ENCODE measurements around the gene ASAP3. TPM values are rescaled to one million over a fixed set of nuclear protein-coding genes. Genes with fewer than 3 reads are reported as not detected.
A peak's percentile ranks its signal among the peaks of the same experiment; 100 is the strongest.

Gene ASAP3
- total and polyA plus RNA-seq, 9 of the 15 experiments (the other 6 are each of a cell fraction or from before 2014, with no cell fraction given) = 1.7 to 31.2 (median 17.4) TPM

DNA sequence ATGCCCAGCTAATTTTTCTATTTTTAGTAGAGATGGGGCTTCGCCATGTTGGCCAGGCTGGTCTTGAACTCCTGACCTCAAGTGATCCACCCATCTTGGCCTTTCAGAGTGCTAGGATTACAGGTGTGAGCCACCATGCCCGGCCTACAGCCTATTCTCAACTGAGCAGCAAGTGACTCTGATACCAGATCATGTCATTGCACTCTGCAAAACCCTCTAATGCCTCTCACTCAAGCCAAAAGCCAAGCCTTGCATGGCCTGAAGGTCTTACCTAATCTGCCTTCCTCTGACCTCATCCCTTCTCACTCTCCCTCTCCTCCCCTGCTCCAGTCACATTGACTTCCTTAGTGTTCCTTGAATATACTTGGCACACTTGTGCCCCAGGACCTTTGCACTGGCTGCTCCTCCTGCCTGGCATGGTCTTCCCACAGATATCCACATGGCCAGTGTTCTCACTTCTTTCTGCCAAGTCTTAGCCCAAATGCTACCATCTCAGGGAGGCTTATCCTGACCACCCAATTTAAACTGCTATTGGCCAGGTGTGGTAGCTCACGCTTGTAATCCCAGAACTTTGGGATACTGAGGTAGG is 8.2 kb upstream of the ASAP3 start:
- Histone ChIP-seq H3K9ac (ENCODE audit: insufficient read depth in 1 of 2, low read depth in 2 of 2, low read length in 2 of 2) (no peak overlapping the region), H4K20me1 (replicated peaks; ENCODE audit: control insufficient read depth, insufficient read depth, low read length) (no peaks in the 10 kb centered on the region), H3K4me2 (ENCODE audit: insufficient read depth, low read length) (no peak overlapping the region), H3K27ac (ENCODE audit: extremely low read depth, low read depth, low read length) (no peak overlapping the region), H3K9me1 (ENCODE audit: control insufficient read depth, insufficient read depth, low read length) (no peaks in the 10 kb centered on the region), H3K27me3 (ENCODE audit: control insufficient read depth in 2 of 2, insufficient read depth in 2 of 2, low read length in 2 of 2) (no peaks in the 10 kb centered on the region; a peak in 1 of 5 replicates), H2AFZ (ENCODE audit: low read depth, low read length) (no peak overlapping the region), H3K4me3 (no peak overlapping the region), H3K4me1 (replicated peaks in 1 of 2; ENCODE audit: control insufficient read depth in 2 of 2, insufficient read depth in 2 of 2, low read length in 2 of 2) (peaks cover 0 to 2% of the 10 kb centered on the region in 2 experiments; a peak in 1 of 5 replicates), H3K79me2 (ENCODE audit: control insufficient read depth, insufficient read depth, low read length) (no peaks in the 10 kb centered on the region), H3K9me3 (replicated peaks; ENCODE audit: control insufficient read depth, insufficient read depth, low read depth, low read length) (no peaks in the 10 kb centered on the region), H3K36me3 (ENCODE audit: control insufficient read depth, insufficient read depth, low read length) (no peaks in the 10 kb centered on the region)
- BruUV-seq (replicated peaks) = no TSS peak
- ATAC-seq = no peak
- ChIA-PET CTCF (ENCODE audit: low intra/inter-chr PET ratio) (no interaction called here), POLR2A (no interaction called here)
- no peak for FAIRE-seq
- 58% methylated on average over 3 of the region's 3 CpGs for WGBS (ENCODE audit: insufficient coverage, low coverage, missing lambda C conversion rate)
- in situ Hi-C loops (cut with MboI) (no loop called here), intact Hi-C loops (cut with micrococcal nuclease) (no loop called here)
- TF ChIP-seq HDAC2 (IDR thresholded peaks at IDR 0.05) (0 out of 2 replicates have a peak, but pooled peaks have one; percentile 24), BCOR (IDR thresholded peaks at IDR 0.05) (peak; percentile 74; the same call in 1 of the 2 replicates), RBM25 (IDR thresholded peaks at IDR 0.05; ENCODE audit: low read depth, low read length, severe bottlenecking) (peak; percentile 67), NFE2 (IDR thresholded peaks at IDR 0.05; ENCODE audit: low read depth) (no peak), SMARCA5 (IDR thresholded peaks at IDR 0.05) (peak; percentile 46; the same call in 1 of the 2 replicates), KDM1A (IDR thresholded peaks at IDR 0.05) (peak in 1 of 2 experiments; percentile 50; a peak in 1 of 4 replicates), HDAC1 (IDR thresholded peaks at IDR 0.05) (0 out of 4 replicates have a peak, but pooled peaks of 1 of the 2 experiments have one; percentile 12), RCOR1 (IDR thresholded peaks at IDR 0.05; ENCODE audit: borderline replicate concordance in 1 of 2, low read depth in 2 of 2, low read length in 2 of 2) (peak in 1 of 2 experiments; percentile 25; a peak in 1 of 4 replicates), NFE2L1 (tag; IDR thresholded peaks at IDR 0.05; ENCODE audit: borderline replicate concordance, low read depth) (no peak)
- TF ChIP-seq, protein P1, sequence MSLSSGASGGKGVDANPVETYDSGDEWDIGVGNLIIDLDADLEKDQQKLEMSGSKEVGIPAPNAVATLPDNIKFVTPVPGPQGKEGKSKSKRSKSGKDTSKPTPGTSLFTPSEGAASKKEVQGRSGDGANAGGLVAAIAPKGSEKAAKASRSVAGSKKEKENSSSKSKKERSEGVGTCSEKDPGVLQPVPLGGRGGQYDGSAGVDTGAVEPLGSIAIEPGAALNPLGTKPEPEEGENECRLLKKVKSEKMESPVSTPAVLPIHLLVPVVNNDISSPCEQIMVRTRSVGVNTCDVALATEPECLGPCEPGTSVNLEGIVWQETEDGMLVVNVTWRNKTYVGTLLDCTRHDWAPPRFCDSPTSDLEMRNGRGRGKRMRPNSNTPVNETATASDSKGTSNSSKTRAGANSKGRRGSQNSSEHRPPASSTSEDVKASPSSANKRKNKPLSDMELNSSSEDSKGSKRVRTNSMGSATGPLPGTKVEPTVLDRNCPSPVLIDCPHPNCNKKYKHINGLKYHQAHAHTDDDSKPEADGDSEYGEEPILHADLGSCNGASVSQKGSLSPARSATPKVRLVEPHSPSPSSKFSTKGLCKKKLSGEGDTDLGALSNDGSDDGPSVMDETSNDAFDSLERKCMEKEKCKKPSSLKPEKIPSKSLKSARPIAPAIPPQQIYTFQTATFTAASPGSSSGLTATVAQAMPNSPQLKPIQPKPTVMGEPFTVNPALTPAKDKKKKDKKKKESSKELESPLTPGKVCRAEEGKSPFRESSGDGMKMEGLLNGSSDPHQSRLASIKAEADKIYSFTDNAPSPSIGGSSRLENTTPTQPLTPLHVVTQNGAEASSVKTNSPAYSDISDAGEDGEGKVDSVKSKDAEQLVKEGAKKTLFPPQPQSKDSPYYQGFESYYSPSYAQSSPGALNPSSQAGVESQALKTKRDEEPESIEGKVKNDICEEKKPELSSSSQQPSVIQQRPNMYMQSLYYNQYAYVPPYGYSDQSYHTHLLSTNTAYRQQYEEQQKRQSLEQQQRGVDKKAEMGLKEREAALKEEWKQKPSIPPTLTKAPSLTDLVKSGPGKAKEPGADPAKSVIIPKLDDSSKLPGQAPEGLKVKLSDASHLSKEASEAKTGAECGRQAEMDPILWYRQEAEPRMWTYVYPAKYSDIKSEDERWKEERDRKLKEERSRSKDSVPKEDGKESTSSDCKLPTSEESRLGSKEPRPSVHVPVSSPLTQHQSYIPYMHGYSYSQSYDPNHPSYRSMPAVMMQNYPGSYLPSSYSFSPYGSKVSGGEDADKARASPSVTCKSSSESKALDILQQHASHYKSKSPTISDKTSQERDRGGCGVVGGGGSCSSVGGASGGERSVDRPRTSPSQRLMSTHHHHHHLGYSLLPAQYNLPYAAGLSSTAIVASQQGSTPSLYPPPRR (CRISPR knock-in tag; IDR thresholded peaks at IDR 0.05; ENCODE audit: borderline replicate concordance) = no peak
- DNase-seq (ENCODE audit: extremely low read depth in 1 of 4, low spot score in 3 of 4) = no peak
